Measurements from ENCODE around the gene KIF5C. TPM values are rescaled to one million over a fixed set of nuclear protein-coding genes. Genes with fewer than 3 reads are reported as not detected.

KIF5C gene
- total RNA-seq, 1 donor from 2014 or later: 0.49 TPM

DNA sequence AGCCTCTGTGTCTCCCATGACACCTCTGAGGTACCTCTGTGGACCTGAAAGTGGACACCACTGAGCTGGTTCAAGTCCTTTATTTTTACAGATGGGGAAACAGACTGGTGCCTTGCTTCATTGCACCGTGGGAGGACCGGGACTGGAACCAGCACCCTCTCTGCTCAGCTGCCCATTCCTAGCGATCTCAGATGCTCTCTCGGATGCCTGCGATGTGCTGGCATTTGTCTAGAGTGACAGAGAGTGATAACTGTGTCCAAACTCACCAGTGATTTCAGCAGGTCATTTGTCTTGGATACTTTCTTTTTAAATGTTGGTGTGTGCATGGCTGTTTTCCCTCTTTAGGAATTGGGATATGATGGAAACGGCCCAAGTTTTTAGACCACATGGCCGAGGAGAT lies 133.4 kb downstream of the KIF5C start:
- Histone ChIP-seq H3K27me3 (no peaks in the 10 kb centered on the region), H3K9me3 (no peaks in the 10 kb centered on the region), H3K27ac (no peak overlapping the region), H3K4me1 (no peaks in the 10 kb centered on the region), H3K36me3 (no peaks in the 10 kb centered on the region), H3K4me3 (no peak overlapping the region)
- no peak for ATAC-seq
- DNase-seq: no peak
- TF ChIP-seq CTCF (IDR thresholded peaks at IDR 0.05): no peak
- intact Hi-C loops (cut with DNase I): no loop called here

- no peak overlapping the region for H3K4me3 ChIP-seq
- ATAC-seq: no peak
These were observed 134.8 kb downstream of the KIF5C start for GRCh38 chr2:149009576-149010461.

DNA sequence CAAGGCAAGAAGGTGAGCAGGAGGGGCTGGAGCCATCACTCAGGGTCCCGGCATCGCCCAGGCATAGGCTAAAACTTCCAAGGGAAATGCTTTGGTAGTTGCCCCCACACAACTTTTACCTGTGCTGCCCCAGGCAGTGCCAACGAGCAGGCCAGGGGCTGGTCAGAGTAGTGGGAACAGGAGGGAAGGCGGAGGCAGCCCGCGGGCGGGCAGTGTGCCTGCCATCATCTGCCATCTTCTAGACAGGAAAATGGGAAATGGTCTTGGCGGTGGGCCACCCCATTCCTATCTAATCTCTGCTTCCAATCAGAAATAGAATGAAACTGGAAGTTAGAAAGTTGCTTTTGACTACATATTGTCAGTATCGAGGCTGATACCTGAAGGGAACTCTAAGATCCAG lies 137.5 kb downstream of the KIF5C start:
- TF ChIP-seq CTCF (IDR thresholded peaks at IDR 0.05): no peak
- intact Hi-C loops (cut with DNase I): loop anchor here (10.0 kb wide), 1 partner anchor 552 kb away; no protein-coding TSS in a partner anchor
- no peaks in the 10 kb centered on the region for H3K27me3 ChIP-seq
- DNase-seq (no peak), ATAC-seq (no peak)
- no peak overlapping the region for H3K4me3 ChIP-seq
- H3K4me1 ChIP-seq: no peaks in the 10 kb centered on the region
- no peak overlapping the region for H3K27ac ChIP-seq
- no peaks in the 10 kb centered on the region for H3K36me3 ChIP-seq
- H3K9me3 ChIP-seq: no peaks in the 10 kb centered on the region

More at GRCh38 chr2:149009576-149010461, 134.8 kb downstream of the KIF5C start:
- no peak for TF ChIP-seq CTCF (IDR thresholded peaks at IDR 0.05)
- Histone ChIP-seq H3K27me3 (no peaks in the 10 kb centered on the region), H3K9me3 (no peaks in the 10 kb centered on the region), H3K36me3 (no peaks in the 10 kb centered on the region), H3K27ac (no peak overlapping the region), H3K4me1 (no peaks in the 10 kb centered on the region)
- intact Hi-C loops (cut with DNase I): loop anchor here (10.0 kb wide), 1 partner anchor 555 kb away; no protein-coding TSS in a partner anchor
- no peak for DNase-seq

GRCh38 chr2:149015501-149015900 lies 140.5 kb downstream of the KIF5C start:
- no peak overlapping the region for H3K27ac ChIP-seq
- no peak overlapping the region for H3K4me3 ChIP-seq
- no peaks in the 10 kb centered on the region for H3K9me3 ChIP-seq
- intact Hi-C loops (cut with DNase I): loop anchor here (10.0 kb wide), 1 partner anchor 549 kb away; no protein-coding TSS in a partner anchor
- TF ChIP-seq CTCF (IDR thresholded peaks at IDR 0.05): no peak
- DNase-seq (no peak), ATAC-seq (no peak)
- H3K36me3 ChIP-seq: no peaks in the 10 kb centered on the region
- H3K27me3 ChIP-seq: no peaks in the 10 kb centered on the region
- H3K4me1 ChIP-seq: no peaks in the 10 kb centered on the region

- no peak for ATAC-seq
- no peak for DNase-seq
- Histone ChIP-seq H3K27ac (no peak overlapping the region), H3K36me3 (no peaks in the 10 kb centered on the region), H3K27me3 (no peaks in the 10 kb centered on the region), H3K9me3 (no peaks in the 10 kb centered on the region), H3K4me3 (no peak overlapping the region), H3K4me1 (no peaks in the 10 kb centered on the region)
- intact Hi-C loops (cut with DNase I): loop anchor here (10.0 kb wide), 1 partner anchor 549 kb away; no protein-coding TSS in a partner anchor
- TF ChIP-seq CTCF (IDR thresholded peaks at IDR 0.05): no peak
These were observed 141.0 kb downstream of the KIF5C start for GRCh38 chr2:149015926-149016563.
